Measurements from ENCODE around the gene GJC2. TPM values are rescaled to one million over a fixed set of nuclear protein-coding genes. Genes with fewer than 3 reads are reported as not detected.
"Not testable (repeated sequence)": the region's sequence is repeated elsewhere in the genome, so short reads cannot be mapped to it uniquely, and the experiment has no call there.

Gene GJC2
- total RNA-seq, 1 experiment from 2014 or later = 0.76 TPM

DNA sequence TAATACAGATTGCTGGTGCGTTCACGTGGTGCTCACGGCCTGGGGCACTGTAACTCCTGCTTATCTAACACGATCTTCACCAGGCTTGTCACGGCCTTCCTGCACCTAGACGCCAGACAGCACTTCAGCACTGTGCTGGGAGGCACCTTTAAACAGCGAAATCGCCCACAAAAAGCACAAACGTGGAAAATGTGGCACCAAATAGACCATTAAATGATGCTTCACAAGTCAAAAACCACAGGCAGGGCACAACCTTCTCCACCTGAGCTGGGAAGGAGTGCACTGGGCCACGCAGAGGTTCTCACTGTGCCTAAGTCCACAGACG lies 35.9 kb downstream of the GJC2 start:
- ATAC-seq (no peak), DNase-seq (ENCODE audit: low read depth, low spot score) (no peak)
- H3K4me3 ChIP-seq (replicated peaks in 1 of 2; ENCODE audit: low read depth in 1 of 2, low read length in 2 of 2) = no peak overlapping the region
- no peaks in the 10 kb centered on the region for H3K79me2 ChIP-seq (ENCODE audit: insufficient read depth, low read length)
- H3K27ac ChIP-seq (ENCODE audit: low read depth, low read length) = no peak overlapping the region
- POLR2A ChIA-PET = no interaction called here
- H3K4me2 ChIP-seq (ENCODE audit: low read length) = no peak overlapping the region
- BruUV-seq (replicated peaks) = no TSS peak
- RAD21 ChIA-PET (ENCODE audit: low non-redundant PET in 1 of 2, low total read pairs in 2 of 2, uncharacterized antibody in 2 of 2, unreplicated experiment in 2 of 2) = no interaction called here
- H4K20me1 ChIP-seq (ENCODE audit: insufficient read depth) = no peaks in the 10 kb centered on the region
- no peaks in the 10 kb centered on the region for H3K9me2 ChIP-seq (ENCODE audit: insufficient read depth)
- H3K36me3 ChIP-seq (ENCODE audit: control insufficient read depth in 1 of 2, insufficient read depth in 2 of 2, low read length in 2 of 2) = no peaks in the 10 kb centered on the region
- no peak overlapping the region for H3K9ac ChIP-seq (ENCODE audit: low read length)
- H2AFZ ChIP-seq (ENCODE audit: low read depth, low read length, poor library complexity, severe bottlenecking) = no peak overlapping the region
- CTCF ChIA-PET = no interaction called here
- no peaks in the 10 kb centered on the region for H3K9me3 ChIP-seq (ENCODE audit: control insufficient read depth in 1 of 2, insufficient read depth in 1 of 2, low read depth in 1 of 2, low read length in 2 of 2)
- intact Hi-C loops (cut with micrococcal nuclease) = no loop called here
- H3K4me1 ChIP-seq (ENCODE audit: control insufficient read depth in 1 of 2, insufficient read depth in 2 of 2, low read length in 2 of 2) = 0 out of 4 replicates have a peak, but pooled peaks cover 0 to 4% of the 10 kb centered on the region in 2 experiments
- no peak for TF ChIP-seq ZFX (IDR thresholded peaks at IDR 0.05)
- TF ChIP-seq, protein P1, sequence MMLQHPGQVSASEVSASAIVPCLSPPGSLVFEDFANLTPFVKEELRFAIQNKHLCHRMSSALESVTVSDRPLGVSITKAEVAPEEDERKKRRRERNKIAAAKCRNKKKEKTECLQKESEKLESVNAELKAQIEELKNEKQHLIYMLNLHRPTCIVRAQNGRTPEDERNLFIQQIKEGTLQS (IDR thresholded peaks at IDR 0.05) = no peak
- no peak for TF ChIP-seq SIN3A (IDR thresholded peaks at IDR 0.05; ENCODE audit: low read depth)
- H3K27me3 ChIP-seq (ENCODE audit: insufficient read depth, low read length) = no peaks in the 10 kb centered on the region

- H3K36me3 ChIP-seq (ENCODE audit: control insufficient read depth in 1 of 2, insufficient read depth in 2 of 2, low read length in 2 of 2); H2AFZ ChIP-seq (ENCODE audit: low read depth, low read length, poor library complexity, severe bottlenecking); H3K9me2 ChIP-seq (ENCODE audit: insufficient read depth); H3K9ac ChIP-seq (ENCODE audit: low read length); H3K4me1 ChIP-seq (ENCODE audit: control insufficient read depth in 1 of 2, insufficient read depth in 2 of 2, low read length in 2 of 2); H3K27me3 ChIP-seq (ENCODE audit: insufficient read depth, low read length); H4K20me1 ChIP-seq (ENCODE audit: insufficient read depth); H3K79me2 ChIP-seq (ENCODE audit: insufficient read depth, low read length); BruUV-seq (replicated peaks); RAD21 ChIA-PET (ENCODE audit: low non-redundant PET in 1 of 2, low total read pairs in 2 of 2, uncharacterized antibody in 2 of 2, unreplicated experiment in 2 of 2); H3K4me3 ChIP-seq (replicated peaks in 1 of 2; ENCODE audit: low read depth in 1 of 2, low read length in 2 of 2); H3K27ac ChIP-seq (ENCODE audit: low read depth, low read length); POLR2A ChIA-PET; H3K4me2 ChIP-seq (ENCODE audit: low read length); intact Hi-C loops (cut with micrococcal nuclease); ATAC-seq; CTCF ChIA-PET; H3K9me3 ChIP-seq (ENCODE audit: control insufficient read depth in 1 of 2, insufficient read depth in 1 of 2, low read depth in 1 of 2, low read length in 2 of 2); DNase-seq (ENCODE audit: low read depth, low spot score): not testable (repeated sequence)
These were observed 38.5 kb downstream of the GJC2 start for GRCh38 chr1:228188249-228188648.

DNA sequence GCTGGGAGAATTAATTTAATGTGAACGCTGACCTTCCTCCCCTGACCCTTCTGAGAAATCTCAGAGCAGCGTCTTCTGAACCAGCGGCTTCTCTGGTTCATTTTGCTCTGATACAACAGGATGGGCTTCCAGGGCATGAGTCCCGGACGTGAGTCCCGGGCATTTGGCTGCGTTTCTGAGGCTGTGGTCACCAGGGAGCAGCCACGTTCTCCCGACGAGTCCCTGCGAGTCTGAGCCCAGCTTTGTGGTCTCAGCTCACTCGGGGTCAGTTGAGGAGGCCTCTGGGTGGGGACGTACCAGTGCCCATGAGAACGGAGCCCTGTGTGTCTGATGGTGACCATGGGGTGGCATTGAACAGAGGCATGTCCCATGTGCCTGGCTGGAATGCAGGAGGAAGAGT lies 40.5 kb downstream of the GJC2 start:
- DNase-seq (ENCODE audit: low read depth, low spot score) = no peak
- ChIA-PET RAD21 (ENCODE audit: low non-redundant PET in 1 of 2, low total read pairs in 2 of 2, uncharacterized antibody in 2 of 2, unreplicated experiment in 2 of 2) (no interaction called here), POLR2A (no interaction called here), CTCF (no interaction called here)
- H3K79me2 ChIP-seq (ENCODE audit: insufficient read depth, low read length) = no peaks in the 10 kb centered on the region
- H3K9me3 ChIP-seq (ENCODE audit: control insufficient read depth in 1 of 2, insufficient read depth in 1 of 2, low read depth in 1 of 2, low read length in 2 of 2) = no peaks in the 10 kb centered on the region
- no peaks in the 10 kb centered on the region for H3K9me2 ChIP-seq (ENCODE audit: insufficient read depth)
- no peak for ATAC-seq
- H3K9ac ChIP-seq (ENCODE audit: low read length) = no peak overlapping the region
- H4K20me1 ChIP-seq (ENCODE audit: insufficient read depth) = no peaks in the 10 kb centered on the region
- intact Hi-C loops (cut with micrococcal nuclease) = no loop called here
- H3K36me3 ChIP-seq (ENCODE audit: control insufficient read depth in 1 of 2, insufficient read depth in 2 of 2, low read length in 2 of 2) = no peaks in the 10 kb centered on the region
- H3K27me3 ChIP-seq (ENCODE audit: insufficient read depth, low read length) = no peaks in the 10 kb centered on the region
- no peak overlapping the region for H3K4me3 ChIP-seq (replicated peaks in 1 of 2; ENCODE audit: low read depth in 1 of 2, low read length in 2 of 2)
- no peaks in the 10 kb centered on the region for H3K4me1 ChIP-seq (ENCODE audit: control insufficient read depth in 1 of 2, insufficient read depth in 2 of 2, low read length in 2 of 2)
- BruUV-seq (replicated peaks) = no TSS peak
- no peak overlapping the region for H3K4me2 ChIP-seq (ENCODE audit: low read length)
- no peak for TF ChIP-seq SP1 (IDR thresholded peaks at IDR 0.05; ENCODE audit: low read depth)
- TF ChIP-seq, protein P2, sequence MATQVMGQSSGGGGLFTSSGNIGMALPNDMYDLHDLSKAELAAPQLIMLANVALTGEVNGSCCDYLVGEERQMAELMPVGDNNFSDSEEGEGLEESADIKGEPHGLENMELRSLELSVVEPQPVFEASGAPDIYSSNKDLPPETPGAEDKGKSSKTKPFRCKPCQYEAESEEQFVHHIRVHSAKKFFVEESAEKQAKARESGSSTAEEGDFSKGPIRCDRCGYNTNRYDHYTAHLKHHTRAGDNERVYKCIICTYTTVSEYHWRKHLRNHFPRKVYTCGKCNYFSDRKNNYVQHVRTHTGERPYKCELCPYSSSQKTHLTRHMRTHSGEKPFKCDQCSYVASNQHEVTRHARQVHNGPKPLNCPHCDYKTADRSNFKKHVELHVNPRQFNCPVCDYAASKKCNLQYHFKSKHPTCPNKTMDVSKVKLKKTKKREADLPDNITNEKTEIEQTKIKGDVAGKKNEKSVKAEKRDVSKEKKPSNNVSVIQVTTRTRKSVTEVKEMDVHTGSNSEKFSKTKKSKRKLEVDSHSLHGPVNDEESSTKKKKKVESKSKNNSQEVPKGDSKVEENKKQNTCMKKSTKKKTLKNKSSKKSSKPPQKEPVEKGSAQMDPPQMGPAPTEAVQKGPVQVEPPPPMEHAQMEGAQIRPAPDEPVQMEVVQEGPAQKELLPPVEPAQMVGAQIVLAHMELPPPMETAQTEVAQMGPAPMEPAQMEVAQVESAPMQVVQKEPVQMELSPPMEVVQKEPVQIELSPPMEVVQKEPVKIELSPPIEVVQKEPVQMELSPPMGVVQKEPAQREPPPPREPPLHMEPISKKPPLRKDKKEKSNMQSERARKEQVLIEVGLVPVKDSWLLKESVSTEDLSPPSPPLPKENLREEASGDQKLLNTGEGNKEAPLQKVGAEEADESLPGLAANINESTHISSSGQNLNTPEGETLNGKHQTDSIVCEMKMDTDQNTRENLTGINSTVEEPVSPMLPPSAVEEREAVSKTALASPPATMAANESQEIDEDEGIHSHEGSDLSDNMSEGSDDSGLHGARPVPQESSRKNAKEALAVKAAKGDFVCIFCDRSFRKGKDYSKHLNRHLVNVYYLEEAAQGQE (IDR thresholded peaks at IDR 0.05; ENCODE audit: low read depth) = no peak
- no peak for TF ChIP-seq JUND (IDR thresholded peaks at IDR 0.05)
- TF ChIP-seq ZFX (IDR thresholded peaks at IDR 0.05) = no peak
- TF ChIP-seq SRF (IDR thresholded peaks at IDR 0.05; ENCODE audit: low read depth) = no peak
- no peak for TF ChIP-seq POLR2AphosphoS5 (IDR thresholded peaks at IDR 0.05; ENCODE audit: low read depth, low read length)
- no peak for TF ChIP-seq CEBPB (IDR thresholded peaks at IDR 0.05; ENCODE audit: low read depth)
- no peak for TF ChIP-seq CBX3 (IDR thresholded peaks at IDR 0.05; ENCODE audit: low read depth)
- no peak overlapping the region for H3K27ac ChIP-seq (ENCODE audit: low read depth, low read length)
- H2AFZ ChIP-seq (ENCODE audit: low read depth, low read length, poor library complexity, severe bottlenecking) = no peak overlapping the region

All from HCT116 (cell line).